Esophagus muscularis mucosa (tissue), 4 donors: ENCODE results near the gene AAMDC.

Experiments used
- EP300 ChIP-seq: sonication (generic); formaldehyde crosslinking; IDR thresholded peaks from one replicate; pipeline ENCODE4 v1.6.1; 2017; ENCODE audit warnings: antibody characterized with exemption
- POLR2A ChIP-seq: fragments of 450-650 bp; IDR thresholded peaks from one replicate; pipeline ENCODE4 v1.6.1; 2017; ENCODE audit warnings: antibody characterized with exemption, moderate library complexity, mild to moderate bottlenecking, low read depth
- POLR2AphosphoS5 ChIP-seq, 2 donors: sonication (generic); formaldehyde crosslinking; IDR thresholded peaks; one replicate each; pipeline ENCODE4 v1.6.1; 2017; ENCODE audit warnings: antibody characterized with exemption in 2 of 2
- TF ChIP-seq, protein P1 (sequence below), 3 experiments: fragments of 200-600 bp in 2 of 3; fragments of 450-650 bp in 1 of 3; sonication (generic) in 2 of 3; IDR thresholded peaks; one replicate each; pipeline ENCODE4 v1.5.1; 2017 to 2019; ENCODE audit warnings: antibody characterized with exemption in 3 of 3, mild to moderate bottlenecking in 2 of 3, moderate library complexity in 1 of 3

DNA sequence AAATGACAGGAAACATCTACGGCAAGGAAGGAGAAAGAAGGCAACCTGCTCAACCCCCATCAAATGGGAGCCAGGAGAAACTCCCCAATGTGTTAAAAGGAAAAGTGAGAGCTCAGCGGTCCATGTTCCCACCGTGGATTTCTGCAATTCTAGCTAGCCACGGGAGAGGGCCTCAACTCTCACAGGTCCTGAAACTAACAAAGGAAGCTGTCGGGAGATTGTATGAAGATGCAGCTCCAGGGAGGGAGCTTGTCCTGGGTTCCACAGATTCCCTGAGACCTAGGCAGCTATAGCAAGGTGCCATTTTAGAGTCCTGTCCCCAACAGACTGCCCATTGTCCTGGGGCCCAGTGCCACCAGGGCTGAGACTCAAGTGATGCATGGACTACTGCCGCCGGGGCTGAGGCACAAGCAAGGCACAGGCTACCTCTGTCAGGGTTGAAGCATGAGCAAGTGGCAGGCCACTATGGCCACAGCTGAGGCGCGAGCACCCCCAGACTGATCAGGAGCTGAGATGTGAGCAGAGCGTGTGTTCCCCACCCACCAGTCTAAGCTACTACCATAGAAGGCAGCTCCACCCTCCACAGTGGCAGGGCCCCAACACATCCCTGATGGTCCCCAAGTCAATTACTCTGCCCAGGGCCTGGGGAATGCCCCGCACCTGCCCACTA, 31.7 kb upstream of the AAMDC start:
- TF ChIP-seq, protein P1, sequence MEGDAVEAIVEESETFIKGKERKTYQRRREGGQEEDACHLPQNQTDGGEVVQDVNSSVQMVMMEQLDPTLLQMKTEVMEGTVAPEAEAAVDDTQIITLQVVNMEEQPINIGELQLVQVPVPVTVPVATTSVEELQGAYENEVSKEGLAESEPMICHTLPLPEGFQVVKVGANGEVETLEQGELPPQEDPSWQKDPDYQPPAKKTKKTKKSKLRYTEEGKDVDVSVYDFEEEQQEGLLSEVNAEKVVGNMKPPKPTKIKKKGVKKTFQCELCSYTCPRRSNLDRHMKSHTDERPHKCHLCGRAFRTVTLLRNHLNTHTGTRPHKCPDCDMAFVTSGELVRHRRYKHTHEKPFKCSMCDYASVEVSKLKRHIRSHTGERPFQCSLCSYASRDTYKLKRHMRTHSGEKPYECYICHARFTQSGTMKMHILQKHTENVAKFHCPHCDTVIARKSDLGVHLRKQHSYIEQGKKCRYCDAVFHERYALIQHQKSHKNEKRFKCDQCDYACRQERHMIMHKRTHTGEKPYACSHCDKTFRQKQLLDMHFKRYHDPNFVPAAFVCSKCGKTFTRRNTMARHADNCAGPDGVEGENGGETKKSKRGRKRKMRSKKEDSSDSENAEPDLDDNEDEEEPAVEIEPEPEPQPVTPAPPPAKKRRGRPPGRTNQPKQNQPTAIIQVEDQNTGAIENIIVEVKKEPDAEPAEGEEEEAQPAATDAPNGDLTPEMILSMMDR (IDR thresholded peaks at IDR 0.05), result no peak
- TF ChIP-seq EP300, result no peak
- no peak for TF ChIP-seq POLR2AphosphoS5 (IDR thresholded peaks at IDR 0.05)
- TF ChIP-seq POLR2A, result no peak
